B cell (primary cell): ENCODE results near the gene MCRS1. TPM values are rescaled to one million over a fixed set of nuclear protein-coding genes. Genes with fewer than 3 reads are reported as not detected.

ENCODE experiments used
- ATAC-seq: fragments of 200-7000 bp; cut with Tn5 transposase; one replicate; pipeline ENCODE4 v1.10.0; 2021; ENCODE audit warnings: low read depth, mild to moderate bottlenecking, moderate number of reproducible peaks, moderate library complexity
- CTCF ChIA-PET: fragments of 350-600 bp; sonication (Branson Sonifier 250); formaldehyde crosslinking; loops from one replicate; lab custom pipeline; 2021; ENCODE audit warnings: antibody characterized with exemption, inconsistent platforms; lab: Charles Lee
- POLR2A ChIA-PET: fragments of 350-600 bp; sonication (Branson Sonifier 250); formaldehyde crosslinking; loops from one replicate; lab custom pipeline; 2021; ENCODE audit warnings: antibody characterized with exemption; lab: Charles Lee
- DNase-seq: peaks from one replicate; pipeline ENCODE4 v3.0.0; 2013
- H2AFZ ChIP-seq: 2 replicates; pipeline ENCODE4 v1.6.1; 2012; ENCODE audit warnings: mild to moderate bottlenecking, low read depth, low read length; ENCODE audit not compliant: insufficient read depth, poor library complexity, severe bottlenecking
- H3K27ac ChIP-seq, 2 donors: 1 replicate in 1 of 2; 2 replicates in 1 of 2; pipeline ENCODE4 v1.5.1; 2012 to 2013; ENCODE audit warnings: low read length in 2 of 2, mild to moderate bottlenecking in 2 of 2, moderate library complexity in 1 of 2
- H3K27me3 ChIP-seq, 4 experiments: fragments of 200-600 bp in 1 of 4; sonication (generic) in 1 of 4; replicated peaks in 1 of 4; 1 replicate in 2 of 4; 2 replicates in 2 of 4; pipeline versions ENCODE4 v1.6.1 to v1.7.0; 2013 to 2016; ENCODE audit warnings: low read length in 3 of 4, mild to moderate bottlenecking in 2 of 4, mixed read lengths in 1 of 4, moderate library complexity in 1 of 4; ENCODE audit not compliant: insufficient read depth in 4 of 4, control insufficient read depth in 3 of 4; ENCODE audit errors: control extremely low read depth in 1 of 4
- H3K36me3 ChIP-seq, 2 experiments: replicated peaks in 1 of 2; 1 replicate in 1 of 2; 2 replicates in 1 of 2; pipeline versions ENCODE4 v1.6.1 to v1.7.1; 2013; ENCODE audit warnings: low read length in 1 of 2; ENCODE audit not compliant: insufficient read depth in 2 of 2, control insufficient read depth in 1 of 2; ENCODE audit errors: control extremely low read depth in 1 of 2, extremely low read depth in 1 of 2
- H3K4me1 ChIP-seq, 2 donors: fragments of 200-600 bp in 1 of 2; sonication (generic) in 1 of 2; 1 replicate in 1 of 2; 2 replicates in 1 of 2; pipeline versions ENCODE4 v1.5.1 to v1.6.1; 2013 to 2017; ENCODE audit warnings: low read length in 2 of 2; ENCODE audit not compliant: control insufficient read depth in 2 of 2, insufficient read depth in 2 of 2
- H3K4me2 ChIP-seq: replicated peaks from 2 replicates; pipeline ENCODE3; 2012; ENCODE audit warnings: mild to moderate bottlenecking, low read depth, low read length; ENCODE audit not compliant: poor library complexity, severe bottlenecking
- H3K4me3 ChIP-seq, 5 experiments: fragments of 200-600 bp in 1 of 5; sonication (generic) in 1 of 5; 1 replicate in 3 of 5; 2 replicates in 2 of 5; pipeline versions ENCODE4 v1.5.1 to v1.7.0; 2011 to 2016; ENCODE audit warnings: low read length in 4 of 5, mild to moderate bottlenecking in 4 of 5, low read depth in 2 of 5, control low read depth in 1 of 5, moderate library complexity in 1 of 5; ENCODE audit not compliant: insufficient read depth in 1 of 5; ENCODE audit errors: control extremely low read depth in 1 of 5, extremely low read depth in 1 of 5
- H3K79me2 ChIP-seq: fragments of 200-600 bp; sonication (generic); one replicate; pipeline ENCODE4 v1.6.0; 2016; ENCODE audit warnings: low read length; ENCODE audit not compliant: control insufficient read depth, insufficient read depth
- H3K9ac ChIP-seq: fragments of 200-600 bp; sonication (generic); 2 replicates; pipeline ENCODE4 v1.6.1; 2017; ENCODE audit warnings: mild to moderate bottlenecking, low read length, moderate library complexity
- H3K9me3 ChIP-seq, 3 donors: one replicate each; pipeline versions ENCODE4 v1.6.1 to v1.7.1; 2013; ENCODE audit warnings: low read length in 2 of 3; ENCODE audit not compliant: control insufficient read depth in 2 of 3, insufficient read depth in 1 of 3; ENCODE audit errors: control extremely low read depth in 1 of 3
- H4K20me1 ChIP-seq: 2 replicates; pipeline ENCODE4 v1.6.0; 2012; ENCODE audit warnings: mild to moderate bottlenecking, low read length; ENCODE audit not compliant: insufficient read depth, control insufficient read depth, poor library complexity, severe bottlenecking
- H3K27ac Mint-ChIP-seq: one replicate; pipeline ENCODE4 v1.8.0; 2021; ENCODE audit warnings: mixed read lengths
- H3K27me3 Mint-ChIP-seq: one replicate; pipeline ENCODE4 v1.8.0; 2021; ENCODE audit warnings: mixed read lengths
- H3K4me1 Mint-ChIP-seq: one replicate; pipeline ENCODE4 v1.8.0; 2021; ENCODE audit warnings: mixed read lengths
- H3K4me3 Mint-ChIP-seq: one replicate; pipeline ENCODE4 v1.8.0; 2021; ENCODE audit warnings: mixed read lengths
- H3K9me3 Mint-ChIP-seq: one replicate; pipeline ENCODE4 v1.8.0; 2022; ENCODE audit warnings: mixed read lengths; ENCODE audit not compliant: insufficient read depth
- CTCF ChIP-seq: fragments of 200-600 bp; IDR thresholded peaks from one replicate; pipeline ENCODE4 v1.8.0; 2022; ENCODE audit warnings: antibody characterized with exemption, mild to moderate bottlenecking
- EZH2 ChIP-seq: IDR thresholded peaks from 2 replicates; pipeline ENCODE4 v1.6.1; 2012; ENCODE audit warnings: borderline replicate concordance, low read depth, mild to moderate bottlenecking, moderate library complexity, low read length; ENCODE audit not compliant: insufficient read depth, poor library complexity, severe bottlenecking
- WGBS: methylation state at CpG from one replicate; pipeline ENCODE4 v1.1.5; 2013; ENCODE audit warnings: missing lambda C conversion rate; ENCODE audit not compliant: insufficient coverage; 5-methylcytosine and 5-hydroxymethylcytosine counted together
- intact Hi-C: fragments of 100-400 bp; cut with micrococcal nuclease; formaldehyde crosslinking; loops from one replicate; pipeline ENCODE4 v1.10.0; 2022
- polyA plus RNA-seq: library from polyadenylated mRNA; depleted of rRNA; stranded (reverse); fragments of >200 nt; gene quantifications from 2 replicates; pipeline ENCODE4 v1.2.3, GENCODE V29; 2012
- total RNA-seq, 2 donors: library from RNA; stranded (reverse); fragments of 120-200 nt in 1 of 2; gene quantifications; 1 replicate in 1 of 2; 2 replicates in 1 of 2; pipeline versions ENCODE4 v1.2.3 to v1.2.4, GENCODE V29; 2013 to 2022

Gene MCRS1
- total and polyA plus RNA-seq, 2 donors (not counting 1 experiment from before 2014, with no cell fraction given) = 81.1 to 107 TPM

GRCh38 chr12:49548822-49549648 lies 18.9 kb downstream of the MCRS1 start:
- TF ChIP-seq EZH2 = no peak
- peak; percentile 36 for TF ChIP-seq CTCF
- peak; percentile 67 for ATAC-seq
- WGBS = 20% methylated on average over 70 of the region's 70 CpGs
- ChIA-PET CTCF (interaction anchor here (1.0 to 5.4 kb wide), 4 partner anchors 10 to 201 kb away, joined by 3 to 38 read pairs (median 4); partner anchors contain the start of gene KCNH3), POLR2A (interaction anchor here (0.7 kb wide), 1 partner anchor 10 kb away, joined by 3 read pairs; the partner anchor contains the start of gene KCNH3)
- DNase-seq = peak; percentile 63
- Mint-ChIP-seq H3K4me1 (peaks cover 8% of the 10 kb centered on the region), H3K9me3 (no peaks in the 10 kb centered on the region), H3K27ac (no peak overlapping the region), H3K4me3 (peak overlapping the region; percentile 87), H3K27me3 (peaks cover 34% of the 10 kb centered on the region)
- peaks cover 13 to 15% of the 10 kb centered on the region in 2 donors for H3K4me1 ChIP-seq
- peak overlapping the region; percentile 78 for H2AFZ ChIP-seq
- H3K79me2 ChIP-seq = no peaks in the 10 kb centered on the region
- intact Hi-C loops = no loop called here
- H4K20me1 ChIP-seq = no peaks in the 10 kb centered on the region
- H3K27me3 ChIP-seq = peaks cover 0 to 47% (median 14%) of the 10 kb centered on the region in 4 experiments
- H3K9me3 ChIP-seq = no peaks in the 10 kb centered on the region
- H3K4me3 ChIP-seq = peak overlapping the region in 4 of 5 experiments; percentile 30 to 57 (median 42)
- peak overlapping the region; percentile 85 for H3K4me2 ChIP-seq
- no peaks in the 10 kb centered on the region for H3K36me3 ChIP-seq
- no peak overlapping the region for H3K27ac ChIP-seq
- peak overlapping the region; percentile 49 for H3K9ac ChIP-seq

GRCh38 chr12:49548481-49548821 lies 19.5 kb downstream of the MCRS1 start:
- peak overlapping the region; percentile 49 for H3K9ac ChIP-seq
- no peaks in the 10 kb centered on the region for H3K36me3 ChIP-seq
- WGBS = 50% methylated on average over 8 of the region's 8 CpGs
- POLR2A ChIA-PET = no interaction called here
- intact Hi-C loops = no loop called here
- peaks cover 13 to 15% of the 10 kb centered on the region in 2 donors for H3K4me1 ChIP-seq
- ATAC-seq (no peak), DNase-seq (no peak)
- H3K27me3 Mint-ChIP-seq = peaks cover 37% of the 10 kb centered on the region
- H3K27ac ChIP-seq = no peak overlapping the region
- TF ChIP-seq EZH2 (no peak), CTCF (no peak)
- CTCF ChIA-PET = interaction anchor here (1.0 to 1.2 kb wide), 2 partner anchors 9 to 35 kb away, joined by 3 read pairs; partner anchors contain the start of gene KCNH3
- H3K4me3 ChIP-seq = peak overlapping the region in 4 of 5 experiments; percentile 30 to 57 (median 42)
- peaks cover 0 to 47% (median 14%) of the 10 kb centered on the region in 4 experiments for H3K27me3 ChIP-seq
- H3K9me3 ChIP-seq = no peaks in the 10 kb centered on the region
- H3K27ac Mint-ChIP-seq = no peak overlapping the region
- H3K4me1 Mint-ChIP-seq = peaks cover 8% of the 10 kb centered on the region
- H3K4me3 Mint-ChIP-seq = peak overlapping the region; percentile 87
- H2AFZ ChIP-seq = peak overlapping the region; percentile 78
- H3K79me2 ChIP-seq = no peaks in the 10 kb centered on the region
- no peaks in the 10 kb centered on the region for H3K9me3 Mint-ChIP-seq
- H4K20me1 ChIP-seq = no peaks in the 10 kb centered on the region
- H3K4me2 ChIP-seq = peak overlapping the region; percentile 85
